ENCODE data around the gene NUP155. TPM values are rescaled to one million over a fixed set of nuclear protein-coding genes. Genes with fewer than 3 reads are reported as not detected.
A peak's percentile ranks its signal among the peaks of the same experiment; 100 is the strongest.

NUP155 gene
- total RNA-seq, 2 donors from 2014 or later: 22.6 to 25.0 TPM

DNA sequence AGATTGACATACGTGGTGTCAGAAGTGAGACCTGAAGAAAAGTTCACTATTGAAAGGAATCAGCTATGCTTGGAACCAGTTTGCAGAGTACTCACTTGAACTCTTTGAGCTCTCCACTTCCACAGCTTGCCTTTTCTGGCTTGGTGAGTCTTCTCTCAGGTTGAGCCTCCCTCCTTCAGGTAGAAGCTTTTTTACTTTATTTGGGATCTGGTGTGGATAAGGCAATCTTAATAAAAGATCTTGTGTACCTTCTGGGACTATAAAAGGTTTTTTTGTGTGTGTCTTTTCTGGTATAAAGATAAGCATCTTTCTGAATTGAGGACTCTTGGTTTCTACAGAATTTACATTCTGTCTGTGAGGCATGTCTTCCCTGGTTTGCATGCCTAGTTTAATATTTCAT, 116.3 kb downstream of the NUP155 start:
- H3K36me3 Mint-ChIP-seq (ENCODE audit: low read depth): no peaks in the 10 kb centered on the region
- no peak for DNase-seq
- no peak overlapping the region for H3K4me3 Mint-ChIP-seq
- H3K4me1 Mint-ChIP-seq: peaks cover 3% of the 10 kb centered on the region
- no peak overlapping the region for H3K27ac Mint-ChIP-seq
- H3K9me3 ChIP-seq (ENCODE audit: control insufficient read depth, low read length, poor library complexity, severe bottlenecking): no peaks in the 10 kb centered on the region
- no peak for ATAC-seq
- no peaks in the 10 kb centered on the region for H3K27me3 Mint-ChIP-seq

DNA sequence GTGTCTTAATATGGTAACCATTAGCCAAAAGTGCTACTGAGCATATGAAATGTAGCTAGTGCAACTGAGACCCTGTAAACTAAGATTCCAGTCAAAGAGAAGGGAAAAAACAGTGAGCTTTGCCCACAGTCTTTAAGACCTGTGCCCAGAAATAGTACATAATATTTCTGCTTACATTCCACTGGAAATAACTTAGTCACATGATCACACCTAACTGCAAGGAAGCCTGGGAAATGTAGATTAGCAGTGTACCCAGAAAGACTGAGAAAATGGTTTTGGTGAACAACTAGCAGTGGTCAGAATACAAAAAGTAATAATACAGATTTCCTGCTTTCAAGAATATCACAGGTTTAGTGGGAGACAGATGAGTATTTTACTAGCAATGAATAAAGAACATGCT, 119.2 kb downstream of the NUP155 start:
- H3K27me3 Mint-ChIP-seq: no peaks in the 10 kb centered on the region

DNA sequence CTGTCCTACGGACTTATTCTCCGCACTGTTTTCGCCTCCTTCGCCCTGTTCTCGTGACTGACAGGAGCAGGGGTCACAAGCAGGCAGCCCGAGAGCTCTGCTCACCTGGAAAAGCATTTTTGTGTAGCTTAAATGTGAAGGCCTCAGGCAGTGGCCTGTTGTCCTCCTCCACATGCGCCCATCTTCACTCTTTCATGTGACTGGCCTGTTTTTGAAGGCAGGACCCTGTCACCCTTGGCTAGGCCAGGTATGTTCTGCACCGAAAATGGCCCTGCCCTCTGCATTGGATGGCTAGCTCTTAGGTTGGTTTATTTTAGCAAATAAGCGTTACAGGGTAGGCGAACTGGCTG, 121.1 kb downstream of the NUP155 start:
- no peaks in the 10 kb centered on the region for H3K36me3 Mint-ChIP-seq (ENCODE audit: low read depth)
- no peaks in the 10 kb centered on the region for H3K9me3 ChIP-seq (ENCODE audit: control insufficient read depth, low read length, poor library complexity, severe bottlenecking)
- ATAC-seq (no peak), DNase-seq (no peak)
- peaks cover 6% of the 10 kb centered on the region for H3K4me1 Mint-ChIP-seq
- peak overlapping the region; percentile 94 for H3K4me3 Mint-ChIP-seq
- H3K27ac Mint-ChIP-seq: peak overlapping the region; percentile 90
- no peaks in the 10 kb centered on the region for H3K27me3 Mint-ChIP-seq

More for the DNA sequence above, 119.2 kb downstream of the NUP155 start:
- H3K9me3 ChIP-seq (ENCODE audit: control insufficient read depth, low read length, poor library complexity, severe bottlenecking): no peaks in the 10 kb centered on the region
- H3K4me1 Mint-ChIP-seq: peaks cover 6% of the 10 kb centered on the region
- no peak overlapping the region for H3K27ac Mint-ChIP-seq
- ATAC-seq (no peak), DNase-seq (no peak)
- H3K36me3 Mint-ChIP-seq (ENCODE audit: low read depth): no peaks in the 10 kb centered on the region
- H3K4me3 Mint-ChIP-seq: no peak overlapping the region

DNA sequence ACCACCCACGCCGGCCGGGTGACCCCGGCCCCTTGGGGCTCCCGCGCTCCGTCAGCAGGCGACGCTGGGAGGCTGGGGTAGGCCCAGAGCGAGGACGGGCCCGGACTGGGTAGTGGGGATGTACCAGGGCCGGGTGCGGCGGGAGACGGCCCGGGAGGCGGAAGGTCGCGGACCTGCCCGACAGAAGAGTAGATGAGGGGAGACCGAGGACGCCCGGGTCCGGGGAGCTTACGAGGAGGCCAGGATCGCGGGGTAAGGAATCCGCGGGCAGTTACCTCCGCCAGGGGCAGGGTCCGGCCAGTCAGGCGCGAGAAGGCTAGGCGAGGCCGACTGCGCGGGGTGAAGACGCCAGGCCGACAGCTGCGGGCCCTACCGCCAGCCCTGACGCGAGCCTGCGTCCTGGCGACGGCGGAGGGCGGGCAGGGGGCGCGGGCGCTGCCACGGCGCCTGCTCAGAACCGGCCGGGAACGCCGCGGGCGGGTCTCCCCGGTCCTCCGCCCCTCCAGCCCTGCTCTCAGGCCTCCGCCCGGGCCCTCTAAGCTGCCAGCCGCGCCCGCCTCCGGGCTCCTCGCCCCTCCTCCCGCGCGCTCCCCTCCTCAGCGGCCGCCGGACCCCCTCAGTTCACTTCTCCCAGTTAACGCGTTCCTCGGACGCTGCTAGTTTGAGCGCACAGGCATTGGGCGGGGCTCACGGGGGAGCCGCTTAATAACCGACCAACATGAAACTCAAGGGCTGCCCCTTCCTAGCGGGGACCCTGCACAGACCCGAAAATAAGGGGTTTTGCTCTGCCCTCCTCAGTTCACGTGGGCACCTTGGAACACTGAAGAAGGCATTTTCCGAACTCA, 121.7 kb downstream of the NUP155 start, which contains the start of gene CPLANE1:
TSS of gene CPLANE1 (minus strand) at position 407 of the 845 bp plus-strand sequence. CDS start 1,678 bp downstream, outside the sequence.
- Mint-ChIP-seq H3K27me3 (no peaks in the 10 kb centered on the region), H3K4me1 (peaks cover 6% of the 10 kb centered on the region)

DNA sequence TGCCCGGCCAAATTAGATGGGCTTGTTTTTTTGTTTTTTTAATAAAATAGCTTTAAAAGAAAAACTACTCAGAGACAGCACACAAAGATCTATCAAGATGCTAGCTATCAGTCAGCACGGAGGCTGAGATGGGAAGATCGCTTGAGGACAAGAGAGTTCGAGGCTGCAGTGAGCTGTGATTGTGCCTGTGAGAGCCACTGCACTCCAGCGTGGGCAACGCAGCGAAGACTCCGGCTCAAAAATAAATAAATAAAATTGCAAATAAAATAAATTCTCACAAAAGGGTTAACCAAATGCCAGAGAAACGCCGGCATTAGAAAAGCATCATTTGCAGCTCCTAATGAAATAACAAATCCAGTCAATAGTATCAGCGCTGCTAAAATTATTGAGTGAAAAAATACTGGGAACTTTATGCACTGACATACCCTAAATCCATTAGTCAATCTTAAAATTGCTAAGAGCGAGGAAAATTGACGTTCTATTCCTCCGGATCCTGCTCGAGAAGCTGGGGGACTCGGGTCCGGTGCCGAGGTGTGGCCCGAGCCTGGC, 122.4 kb downstream of the NUP155 start:
- DNase-seq (no peak), ATAC-seq (no peak)
- H3K27ac Mint-ChIP-seq: peak overlapping the region; percentile 90
- no peaks in the 10 kb centered on the region for H3K27me3 Mint-ChIP-seq
- H3K4me1 Mint-ChIP-seq: peaks cover 6% of the 10 kb centered on the region
- H3K4me3 Mint-ChIP-seq: peak overlapping the region; percentile 94
- H3K9me3 ChIP-seq (ENCODE audit: control insufficient read depth, low read length, poor library complexity, severe bottlenecking): no peaks in the 10 kb centered on the region
- H3K36me3 Mint-ChIP-seq (ENCODE audit: low read depth): no peaks in the 10 kb centered on the region

More for the DNA sequence above, 121.7 kb downstream of the NUP155 start, which contains the start of gene CPLANE1:
- DNase-seq (peak; percentile 21 to 39 (median 24)), ATAC-seq (peak; percentile 84)
- no peaks in the 10 kb centered on the region for H3K9me3 ChIP-seq (ENCODE audit: control insufficient read depth, low read length, poor library complexity, severe bottlenecking)
- no peaks in the 10 kb centered on the region for H3K36me3 Mint-ChIP-seq (ENCODE audit: low read depth)
- peak within 1 kb of the TSS; percentile 90 for H3K27ac Mint-ChIP-seq
- H3K4me3 Mint-ChIP-seq: peak within 1 kb of the TSS; percentile 94

DNA sequence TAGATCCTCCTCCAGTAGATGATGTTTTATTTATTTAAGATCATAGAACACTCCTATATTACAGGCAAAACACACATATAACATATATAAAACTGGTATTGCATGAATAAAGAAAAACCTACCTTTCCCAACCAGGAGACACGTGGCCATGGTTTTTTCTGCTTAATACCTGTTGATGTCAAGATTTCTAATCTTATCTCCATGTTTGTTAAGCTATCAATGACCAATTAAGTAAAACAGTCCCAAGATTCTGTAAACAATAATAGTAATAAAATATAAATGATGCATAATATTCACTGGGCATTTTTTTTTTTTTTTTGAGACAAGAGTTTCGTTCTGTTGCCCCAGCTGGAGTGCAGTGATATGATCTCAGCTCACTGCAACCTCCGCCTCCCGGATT, 123.4 kb downstream of the NUP155 start:
- H3K4me3 Mint-ChIP-seq: no peak overlapping the region
- no peaks in the 10 kb centered on the region for H3K27me3 Mint-ChIP-seq
- no peaks in the 10 kb centered on the region for H3K9me3 ChIP-seq (ENCODE audit: control insufficient read depth, low read length, poor library complexity, severe bottlenecking)
- DNase-seq: no peak
- peaks cover 6% of the 10 kb centered on the region for H3K4me1 Mint-ChIP-seq
- no peak for ATAC-seq
- no peaks in the 10 kb centered on the region for H3K36me3 Mint-ChIP-seq (ENCODE audit: low read depth)
- H3K27ac Mint-ChIP-seq: no peak overlapping the region

DNA sequence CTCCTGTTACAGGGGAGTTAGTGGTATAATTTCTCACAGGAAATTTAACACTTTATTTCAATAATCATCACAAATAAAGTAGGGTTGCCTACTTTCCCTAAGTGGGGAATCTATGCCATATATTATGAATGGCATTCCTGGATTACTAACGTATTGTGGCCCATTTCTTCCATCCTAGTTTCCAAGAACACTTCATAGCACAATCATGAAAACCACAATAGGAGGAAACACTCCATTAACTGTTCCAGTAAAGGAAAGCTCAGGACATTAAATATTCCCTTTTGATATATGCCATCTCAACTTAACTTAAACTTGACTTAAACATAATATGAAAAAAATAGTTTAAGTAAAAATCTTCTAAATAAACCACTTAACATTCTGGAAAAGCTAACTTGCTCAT, 123.9 kb downstream of the NUP155 start:
- Mint-ChIP-seq H3K4me1 (peaks cover 6% of the 10 kb centered on the region), H3K36me3 (ENCODE audit: low read depth) (no peaks in the 10 kb centered on the region), H3K27ac (no peak overlapping the region), H3K27me3 (no peaks in the 10 kb centered on the region), H3K4me3 (no peak overlapping the region)
- ATAC-seq (no peak), DNase-seq (no peak)
- no peaks in the 10 kb centered on the region for H3K9me3 ChIP-seq (ENCODE audit: control insufficient read depth, low read length, poor library complexity, severe bottlenecking)

Other genes with a start within 250 kb of the NUP155 start
- 1 to 10 TPM; 6.0 to 8.4 TPM for gene CPLANE1, start 121.7 kb downstream of the NUP155 start, total RNA-seq
- 10 to 100 TPM; 35.2 to 38.8 TPM for gene WDR70, start 8.2 kb upstream of the NUP155 start, total RNA-seq

All from T-helper 17 cell (primary cell).